Left kidney (tissue), 8 donors: ENCODE results near the gene AAK1. TPM values are rescaled to one million over a fixed set of nuclear protein-coding genes. Genes with fewer than 3 reads are reported as not detected.
A peak's percentile ranks its signal among the peaks of the same experiment; 100 is the strongest.
"Not testable (repeated sequence)": the region's sequence is repeated elsewhere in the genome, so short reads cannot be mapped to it uniquely, and the experiment has no call there.

ENCODE experiments used
- DNase-seq: peaks from one replicate; pipeline ENCODE4 v3.0.0-alpha.2; 2013
- long read RNA-seq, 8 donors: transcript quantifications; one replicate each; lab custom pipeline, GENCODE V29; 2026
- polyA plus RNA-seq: library from polyadenylated mRNA; unstranded; fragments of 120-200 nt; gene quantifications from one replicate; pipeline ENCODE4 v1.2.1, GENCODE V29; 2013; ENCODE audit not compliant: insufficient read length

The AAK1 gene
- 26.5 TPM for polyA plus RNA-seq
- long read RNA-seq, donor 1, partial matches to known transcripts = 0 of 2 reads
- long read RNA-seq, donor 1, other reads (novel, unspliced or antisense) = 0 of 2 reads
- long read RNA-seq, donor 2, partial matches to known transcripts = 159 of 243 reads
- long read RNA-seq, donor 2, other reads (novel, unspliced or antisense) = 83 of 243 reads
- long read RNA-seq, donor 3, transcript AAK1-208 (2 exons, 453 nt) = major isoform, 5 of 5 reads
- long read RNA-seq, donor 3, partial matches to known transcripts = 0 of 5 reads
- long read RNA-seq, donor 3, other reads (novel, unspliced or antisense) = 0 of 5 reads
- long read RNA-seq, donor 4 = 0 reads
- long read RNA-seq, donor 5 = 0 reads
- long read RNA-seq, donor 6, partial matches to known transcripts = 0 of 1 reads
- long read RNA-seq, donor 6, other reads (novel, unspliced or antisense) = 0 of 1 reads
- long read RNA-seq, donor 7, partial matches to known transcripts = 384 of 398 reads
- long read RNA-seq, donor 7, other reads (novel, unspliced or antisense) = 11 of 398 reads
- long read RNA-seq, donor 8, partial matches to known transcripts = 175 of 177 reads
- long read RNA-seq, donor 8, other reads (novel, unspliced or antisense) = 0 of 177 reads

- peak; percentile 92 for DNase-seq
Observed at GRCh38 chr2:69643602-69644505, at the start of gene AAK1. AAK1 (minus strand) TSS chr2:69643739; CDS start chr2:69643040, 699 bp downstream.

GRCh38 chr2:69692424-69692823, 48.9 kb upstream of the AAK1 start:
- DNase-seq = no peak

- DNase-seq = no peak
Observed at GRCh38 chr2:69689969-69690368, 46.4 kb upstream of the AAK1 start.

GRCh38 chr2:69689466-69689865, 45.9 kb upstream of the AAK1 start:
- DNase-seq = no peak

GRCh38 chr2:69687971-69688611, 44.6 kb upstream of the AAK1 start:
- DNase-seq = no peak

- DNase-seq = no peak
Observed at GRCh38 chr2:69686813-69687212, 43.3 kb upstream of the AAK1 start.

- no peak for DNase-seq
Observed at GRCh38 chr2:69685321-69686048, 41.9 kb upstream of the AAK1 start.

GRCh38 chr2:69683170-69683971, 39.8 kb upstream of the AAK1 start:
- peak; percentile 80 for DNase-seq

- DNase-seq = no peak
Observed at GRCh38 chr2:69682525-69682924, 39.0 kb upstream of the AAK1 start.

- DNase-seq = no peak
Observed at GRCh38 chr2:69680001-69680675, 36.6 kb upstream of the AAK1 start.

- no peak for DNase-seq
Observed at GRCh38 chr2:69677914-69678313, 34.4 kb upstream of the AAK1 start.

- no peak for DNase-seq
Observed at GRCh38 chr2:69676146-69676545, 32.6 kb upstream of the AAK1 start.

- DNase-seq = no peak
Observed at GRCh38 chr2:69674316-69674670, 30.8 kb upstream of the AAK1 start.

GRCh38 chr2:69673098-69673497, 29.6 kb upstream of the AAK1 start:
- not testable (repeated sequence) for DNase-seq

- no peak for DNase-seq
Observed at GRCh38 chr2:69669666-69670065, 26.1 kb upstream of the AAK1 start.

GRCh38 chr2:69668598-69668997, 25.1 kb upstream of the AAK1 start:
- DNase-seq = no peak

GRCh38 chr2:69667805-69668382, 24.4 kb upstream of the AAK1 start:
- no peak for DNase-seq

GRCh38 chr2:69665152-69665551, 21.6 kb upstream of the AAK1 start:
- DNase-seq = no peak

- no peak for DNase-seq
Observed at GRCh38 chr2:69663860-69664259, 20.3 kb upstream of the AAK1 start.

GRCh38 chr2:69662547-69662946, 19.0 kb upstream of the AAK1 start:
- DNase-seq = not testable (repeated sequence)
